H1 (cell line): Measurements from ENCODE around the gene PAK5. TPM values are rescaled to one million over a fixed set of nuclear protein-coding genes. Genes with fewer than 3 reads are reported as not detected.

Source experiments
- CTCF ChIA-PET: fragments of 300-600 bp; sonication (Branson Sonifier 250); formaldehyde crosslinking; loops from one replicate; lab custom pipeline; 2021; ENCODE audit not compliant: partially characterized antibody; lab: Charles Lee
- POLR2A ChIA-PET: fragments of 300-600 bp; sonication (Branson Sonifier 250); formaldehyde crosslinking; loops from one replicate; lab custom pipeline; 2021; ENCODE audit warnings: inconsistent platforms; ENCODE audit not compliant: partially characterized antibody; lab: Charles Lee
- DNase-seq, 2 experiments: peaks; one replicate each; pipeline versions ENCODE4 v3.0.0 to v3.0.0-alpha.2; 2010 to 2022; ENCODE audit warnings: low spot score in 2 of 2, low read depth in 1 of 2, mixed read lengths in 1 of 2
- FAIRE-seq: peaks from 2 replicates; lab custom pipeline; 2011; peaks lifted over from hg19 to GRCh38; lab: Jason Lieb, UNC
- H2AFZ ChIP-seq: 2 replicates; pipeline ENCODE4 v1.8.1; 2012; ENCODE audit warnings: low read length, inconsistent platforms
- H2AK5ac ChIP-seq: 2 replicates; pipeline ENCODE4 v1.6.1; 2013; ENCODE audit warnings: low read depth, low read length
- H2BK120ac ChIP-seq: replicated peaks from 2 replicates; pipeline ENCODE3; 2013; ENCODE audit warnings: low read depth, low read length, inconsistent platforms
- H2BK12ac ChIP-seq: 2 replicates; pipeline ENCODE4 v1.6.1; 2013; ENCODE audit warnings: low read depth, low read length
- H2BK15ac ChIP-seq: 2 replicates; pipeline ENCODE4 v1.6.1; 2013; ENCODE audit warnings: low read length
- H2BK20ac ChIP-seq: 2 replicates; pipeline ENCODE4 v1.6.1; 2013; ENCODE audit warnings: low read length
- H2BK5ac ChIP-seq: 2 replicates; pipeline ENCODE4 v1.6.1; 2013; ENCODE audit warnings: low read depth, low read length
- H3K14ac ChIP-seq: 2 replicates; pipeline ENCODE4 v1.6.1; 2013; ENCODE audit warnings: inconsistent platforms; ENCODE audit not compliant: insufficient read length
- H3K18ac ChIP-seq: 2 replicates; pipeline ENCODE4 v1.6.1; 2013; ENCODE audit warnings: low read length; ENCODE audit errors: extremely low read depth
- H3K23ac ChIP-seq: 2 replicates; pipeline ENCODE4 v1.6.1; 2013; ENCODE audit warnings: inconsistent platforms; ENCODE audit not compliant: insufficient read length
- H3K23me2 ChIP-seq: 2 replicates; pipeline ENCODE4 v1.6.1; 2013; ENCODE audit warnings: low read depth, low read length
- H3K27ac ChIP-seq: 2 replicates; pipeline ENCODE4 v1.6.1; 2011; ENCODE audit warnings: low read depth, low read length, inconsistent platforms
- H3K27me3 ChIP-seq, 4 experiments: replicated peaks in 1 of 4; 1 replicate in 1 of 4; 2 replicates in 3 of 4; pipeline versions ENCODE4 v1.6.1 to v1.8.1; 2011 to 2013; ENCODE audit warnings: low read length in 3 of 4, mild to moderate bottlenecking in 3 of 4, inconsistent platforms in 2 of 4, mixed read lengths in 2 of 4, moderate library complexity in 1 of 4; ENCODE audit not compliant: control insufficient read depth in 3 of 4, insufficient read depth in 3 of 4; ENCODE audit errors: extremely low read depth in 1 of 4
- H3K36me3 ChIP-seq, 4 experiments: 2 replicates each; pipeline versions ENCODE4 v1.6.1 to v1.8.1; 2011 to 2013; ENCODE audit warnings: mild to moderate bottlenecking in 4 of 4, low read length in 3 of 4, moderate library complexity in 2 of 4, control low read depth in 1 of 4, inconsistent platforms in 1 of 4; ENCODE audit not compliant: insufficient read depth in 4 of 4, control insufficient read depth in 2 of 4
- H3K4ac ChIP-seq: replicated peaks from 2 replicates; pipeline ENCODE3; 2013; ENCODE audit warnings: low read length, low read depth, mixed read lengths, inconsistent platforms; ENCODE audit not compliant: insufficient read length
- H3K4me1 ChIP-seq, 4 experiments: replicated peaks in 1 of 4; 1 replicate in 1 of 4; 2 replicates in 3 of 4; pipeline versions ENCODE4 v1.6.1 to v1.8.1; 2011 to 2013; ENCODE audit warnings: low read length in 3 of 4, inconsistent platforms in 2 of 4, mixed read lengths in 1 of 4; ENCODE audit not compliant: insufficient read depth in 4 of 4, control insufficient read depth in 3 of 4
- H3K4me2 ChIP-seq, 2 experiments: 2 replicates each; pipeline versions ENCODE4 v1.6.1 to v1.8.1; 2011 to 2013; ENCODE audit warnings: low read depth in 2 of 2, low read length in 2 of 2, control low read depth in 1 of 2, inconsistent platforms in 1 of 2, mild to moderate bottlenecking in 1 of 2; ENCODE audit not compliant: insufficient read depth in 1 of 2
- H3K4me3 ChIP-seq, 4 experiments: fragments of 200-600, 300-600 bp in 1 of 4; sonication (generic), shearing (Covaris generic), sonication (Bioruptor Twin) in 1 of 4; 2 replicates each; pipeline versions ENCODE4 v1.5.1 to v1.8.1; 2011 to 2016; ENCODE audit warnings: low read length in 4 of 4, low read depth in 3 of 4, control low read depth in 2 of 4, inconsistent platforms in 2 of 4, mild to moderate bottlenecking in 2 of 4, mixed read lengths in 1 of 4, moderate library complexity in 1 of 4; ENCODE audit not compliant: insufficient read depth in 2 of 4; ENCODE audit errors: extremely low read depth in 1 of 4
- H3K56ac ChIP-seq: replicated peaks from 2 replicates; pipeline ENCODE3; 2013; ENCODE audit warnings: low read depth, mild to moderate bottlenecking, mixed read lengths, low read length, inconsistent platforms; ENCODE audit not compliant: insufficient read length
- H3K79me1 ChIP-seq: 2 replicates; pipeline ENCODE4 v1.6.1; 2013; ENCODE audit warnings: low read depth, low read length, control low read depth
- H3K79me2 ChIP-seq, 2 experiments: 2 replicates each; pipeline versions ENCODE4 v1.6.1 to v1.8.1; 2012 to 2013; ENCODE audit warnings: low read length in 2 of 2, mild to moderate bottlenecking in 2 of 2, inconsistent platforms in 1 of 2; ENCODE audit not compliant: insufficient read depth in 2 of 2, control insufficient read depth in 1 of 2
- H3K9ac ChIP-seq, 4 experiments: replicated peaks in 1 of 4; 1 replicate in 1 of 4; 2 replicates in 3 of 4; pipeline versions ENCODE4 v1.6.1 to v1.8.1; 2011 to 2013; ENCODE audit warnings: low read depth in 3 of 4, low read length in 3 of 4, control low read depth in 2 of 4, mild to moderate bottlenecking in 2 of 4, moderate library complexity in 2 of 4, inconsistent platforms in 1 of 4; ENCODE audit errors: extremely low read depth in 1 of 4
- H3K9me3 ChIP-seq, 2 experiments: 2 replicates each; pipeline versions ENCODE4 v1.6.1 to v1.8.1; 2012 to 2013; ENCODE audit warnings: mild to moderate bottlenecking in 2 of 2, moderate library complexity in 2 of 2, control low read depth in 1 of 2, inconsistent platforms in 1 of 2, low read depth in 1 of 2, low read length in 1 of 2, mixed read lengths in 1 of 2; ENCODE audit not compliant: insufficient read depth in 2 of 2
- H4K20me1 ChIP-seq, 2 experiments: replicated peaks in 1 of 2; 2 replicates each; pipeline versions ENCODE3 to v1.8.1; 2011 to 2013; ENCODE audit warnings: inconsistent platforms in 2 of 2, low read length in 2 of 2, mild to moderate bottlenecking in 1 of 2; ENCODE audit not compliant: insufficient read depth in 2 of 2, control insufficient read depth in 1 of 2
- H4K5ac ChIP-seq: 2 replicates; pipeline ENCODE4 v1.6.1; 2013; ENCODE audit warnings: low read length, low read depth, mixed read lengths, inconsistent platforms; ENCODE audit not compliant: insufficient read length
- H4K8ac ChIP-seq: 2 replicates; pipeline ENCODE4 v1.8.0; 2013; ENCODE audit warnings: mild to moderate bottlenecking, moderate library complexity, low read length, inconsistent platforms; ENCODE audit not compliant: insufficient read depth; ENCODE audit errors: extremely low read depth
- H4K91ac ChIP-seq: replicated peaks from 2 replicates; pipeline ENCODE3; 2013; ENCODE audit warnings: low read length, mixed read lengths, inconsistent platforms; ENCODE audit not compliant: insufficient read length
- CBX8 ChIP-seq: fragments of 300-800, 300-1000 bp; sonication (generic); IDR thresholded peaks from 2 replicates; pipeline ENCODE4 v1.7.1; 2016; ENCODE audit warnings: low read depth, low read length, borderline replicate concordance
- EGR1 ChIP-seq: IDR thresholded peaks from 2 replicates; pipeline ENCODE4 v1.6.1; 2011; ENCODE audit warnings: low read depth, low read length, borderline replicate concordance
- EP300 ChIP-seq, 2 experiments: IDR thresholded peaks; 1 replicate in 1 of 2; 2 replicates in 1 of 2; pipeline ENCODE4 v1.6.1; 2011 to 2012; ENCODE audit warnings: low read depth in 2 of 2, low read length in 2 of 2, mild to moderate bottlenecking in 2 of 2, borderline replicate concordance in 1 of 2, inconsistent platforms in 1 of 2, moderate library complexity in 1 of 2
- EZH2 ChIP-seq: fragments of 200-600 bp; sonication (generic); IDR thresholded peaks from 2 replicates; pipeline ENCODE4 v1.7.1; 2012; ENCODE audit warnings: low read depth, mild to moderate bottlenecking, moderate library complexity, low read length, inconsistent platforms; ENCODE audit not compliant: severe bottlenecking
- FOSL1 ChIP-seq: IDR thresholded peaks from 2 replicates; pipeline ENCODE4 v1.6.1; 2011; ENCODE audit warnings: mild to moderate bottlenecking, low read depth, low read length, moderate library complexity; ENCODE audit not compliant: insufficient read depth
- HDAC6 ChIP-seq: IDR thresholded peaks from one replicate; pipeline ENCODE4 v1.7.1; 2012; ENCODE audit warnings: low read depth, mild to moderate bottlenecking, inconsistent platforms, low read length, moderate library complexity
- KDM4A ChIP-seq: IDR thresholded peaks from one replicate; pipeline ENCODE4 v1.7.1; 2012; ENCODE audit warnings: low read depth, mild to moderate bottlenecking, moderate library complexity, low read length, inconsistent platforms; ENCODE audit not compliant: severe bottlenecking
- MAFK ChIP-seq: IDR thresholded peaks from 2 replicates; pipeline ENCODE4 v1.6.1; 2012; ENCODE audit warnings: low read depth, mild to moderate bottlenecking, improper control_type of control experiment, low read length
- SIRT6 ChIP-seq: IDR thresholded peaks from one replicate; pipeline ENCODE4 v1.7.1; 2012; ENCODE audit warnings: low read length, inconsistent platforms
- SP2 ChIP-seq: IDR thresholded peaks from 2 replicates; pipeline ENCODE4 v1.6.1; 2012; ENCODE audit warnings: mild to moderate bottlenecking, low read length, inconsistent platforms
- SRF ChIP-seq: IDR thresholded peaks from 2 replicates; pipeline ENCODE4 v1.6.1; 2011; ENCODE audit warnings: mild to moderate bottlenecking, low read depth, low read length, moderate library complexity
- TAF1 ChIP-seq: IDR thresholded peaks from 2 replicates; pipeline ENCODE4 v1.6.1; 2011; ENCODE audit warnings: mild to moderate bottlenecking, low read depth, low read length
- WGBS, 2 experiments: shearing (Covaris generic) in 1 of 2; methylation state at CpG; one replicate each; pipeline versions ENCODE4 v1.1.6 to v1.1.7; 2013 to 2015; ENCODE audit warnings: low lambda C conversion rate in 2 of 2, mixed read lengths in 2 of 2, inconsistent platforms in 1 of 2, low coverage in 1 of 2, missing lambda C conversion rate in 1 of 2; ENCODE audit not compliant: insufficient replicate concordance in 2 of 2, insufficient coverage in 1 of 2, insufficient read length in 1 of 2; ENCODE audit errors: extremely low coverage in 1 of 2, missing lambda C conversion rate in 1 of 2; 5-methylcytosine and 5-hydroxymethylcytosine counted together
- polyA plus RNA-seq, 7 experiments: library from polyadenylated mRNA; depleted of rRNA in 3 of 7; stranded (reverse) in 5 of 7; unstranded in 2 of 7; fragments of >200 nt in 5 of 7; fragments of 200-250 nt in 2 of 7; gene quantifications; 1 replicate in 5 of 7; 2 replicates in 1 of 7; 4 replicates in 1 of 7; pipeline versions ENCODE4 v1.2.1 to v1.2.3, GENCODE V29; 2011 to 2013; ENCODE audit warnings: missing spikeins in 2 of 7, mixed read lengths in 2 of 7
- total RNA-seq: library from RNA; stranded (reverse); fragmentation: NEBNext Ultra II Directional; extraction: Animal tissue kit (Norgen Biotek cat#: 25700); gene quantifications from 2 replicates; pipeline ENCODE4 v1.2.1, GENCODE V29; 2021
- TF ChIP-seq, protein P1 (sequence below): IDR thresholded peaks from 2 replicates; pipeline ENCODE4 v1.6.1; 2012; ENCODE audit warnings: low read length, inconsistent platforms

The PAK5 gene
- total and polyA plus RNA-seq, 2 of the 8 experiments (the other 6 are each of a cell fraction or from before 2014, with no cell fraction given), result 0.54 to 0.80 TPM

GRCh38 chr20:9602847-9603183, 236.1 kb downstream of the PAK5 start:
- TF ChIP-seq SIRT6 (no peak), EZH2 (no peak), SP2 (no peak), KDM4A (no peak), HDAC6 (no peak), FOSL1 (no peak), MAFK (no peak), EGR1 (no peak), TAF1 (no peak), SRF (no peak), CBX8 (no peak), EP300 (IDR thresholded peaks at IDR 0.05; ENCODE audit: borderline replicate concordance in 1 of 2, low read depth in 2 of 2, low read length in 2 of 2) (no peak)
- TF ChIP-seq, protein P1, sequence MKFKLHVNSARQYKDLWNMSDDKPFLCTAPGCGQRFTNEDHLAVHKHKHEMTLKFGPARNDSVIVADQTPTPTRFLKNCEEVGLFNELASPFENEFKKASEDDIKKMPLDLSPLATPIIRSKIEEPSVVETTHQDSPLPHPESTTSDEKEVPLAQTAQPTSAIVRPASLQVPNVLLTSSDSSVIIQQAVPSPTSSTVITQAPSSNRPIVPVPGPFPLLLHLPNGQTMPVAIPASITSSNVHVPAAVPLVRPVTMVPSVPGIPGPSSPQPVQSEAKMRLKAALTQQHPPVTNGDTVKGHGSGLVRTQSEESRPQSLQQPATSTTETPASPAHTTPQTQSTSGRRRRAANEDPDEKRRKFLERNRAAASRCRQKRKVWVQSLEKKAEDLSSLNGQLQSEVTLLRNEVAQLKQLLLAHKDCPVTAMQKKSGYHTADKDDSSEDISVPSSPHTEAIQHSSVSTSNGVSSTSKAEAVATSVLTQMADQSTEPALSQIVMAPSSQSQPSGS, result no peak
- Histone ChIP-seq H2BK120ac (no peak overlapping the region), H3K27me3 (no peaks in the 10 kb centered on the region; a peak in 1 of 7 replicates), H3K23ac (no peak overlapping the region), H3K79me2 (no peaks in the 10 kb centered on the region), H4K8ac (no peak overlapping the region), H3K4me3 (no peak overlapping the region), H2BK5ac (no peak overlapping the region), H3K23me2 (no peaks in the 10 kb centered on the region), H3K9me3 (peaks cover 0 to 3% of the 10 kb centered on the region in 2 experiments; a peak in 1 of 4 replicates), H2BK20ac (no peak overlapping the region), H3K18ac (no peak overlapping the region), H3K4me2 (no peak overlapping the region), H2BK12ac (no peak overlapping the region), H2BK15ac (no peak overlapping the region), H3K9ac (no peak overlapping the region), H4K20me1 (no peaks in the 10 kb centered on the region), H3K27ac (no peak overlapping the region), H3K4ac (no peak overlapping the region), H3K36me3 (no peaks in the 10 kb centered on the region), H3K79me1 (no peaks in the 10 kb centered on the region), H4K5ac (no peak overlapping the region), H2AFZ (no peak overlapping the region), H3K56ac (no peak overlapping the region), H3K4me1 (peaks cover 0 to 4% (median 0%) of the 10 kb centered on the region in 4 experiments; a peak in 1 of 7 replicates), H2AK5ac (no peak overlapping the region), H4K91ac (no peak overlapping the region), H3K14ac (no peak overlapping the region)
- WGBS, 2 experiments, result 85% methylated on average over 4 of the region's 4 CpGs; no CpG with 5 or more reads in 1 of the 2 experiments
- no peak for FAIRE-seq
- ChIA-PET POLR2A (no interaction called here), CTCF (interaction anchor here (0.5 to 5.3 kb wide), 17 partner anchors 9 to 487 kb away, joined by 3 to 30 read pairs (median 5); partner anchors contain the start of gene LAMP5)
- DNase-seq, result no peak
